Endodermal cell (in vitro differentiated cells): ENCODE results near the gene DHX29. TPM values are rescaled to one million over a fixed set of nuclear protein-coding genes. Genes with fewer than 3 reads are reported as not detected.

Source experiments
- DNase-seq: peaks from one replicate; pipeline ENCODE4 v3.0.0-alpha.2; 2017
- H3K27ac ChIP-seq: 2 replicates; pipeline ENCODE4 v1.5.1; 2013; ENCODE audit warnings: mild to moderate bottlenecking, low read depth, low read length, moderate library complexity
- H3K27me3 ChIP-seq: 2 replicates; pipeline ENCODE4 v1.6.1; 2013; ENCODE audit warnings: mild to moderate bottlenecking, low read length, moderate library complexity; ENCODE audit not compliant: insufficient read depth, control insufficient read depth, poor library complexity, severe bottlenecking
- H3K36me3 ChIP-seq: 2 replicates; pipeline ENCODE4 v1.7.0; 2013; ENCODE audit warnings: mild to moderate bottlenecking, low read length, moderate library complexity; ENCODE audit not compliant: control insufficient read depth, insufficient read depth
- H3K4me1 ChIP-seq: one replicate; pipeline ENCODE4 v1.7.0; 2013; ENCODE audit warnings: low read length; ENCODE audit not compliant: control insufficient read depth, insufficient read depth
- H3K4me3 ChIP-seq: 2 replicates; pipeline ENCODE4 v1.5.1; 2013; ENCODE audit warnings: mild to moderate bottlenecking, low read length, moderate library complexity
- H3K9ac ChIP-seq: 2 replicates; pipeline ENCODE4 v1.6.1; 2013; ENCODE audit warnings: mild to moderate bottlenecking, low read length, moderate library complexity; ENCODE audit not compliant: poor library complexity, severe bottlenecking; ENCODE audit errors: extremely low read depth
- H3K9me3 ChIP-seq: 2 replicates; pipeline ENCODE4 v1.6.1; 2013; ENCODE audit warnings: mild to moderate bottlenecking, low read length, moderate library complexity; ENCODE audit not compliant: control insufficient read depth
- H3K27ac Mint-ChIP-seq: 2 replicates; pipeline ENCODE4 v1.8.0; 2020; ENCODE audit warnings: mixed read lengths
- H3K27me3 Mint-ChIP-seq: 2 replicates; pipeline ENCODE4 v1.8.0; 2021; ENCODE audit warnings: mild to moderate bottlenecking, mixed read lengths; ENCODE audit not compliant: insufficient read depth
- H3K36me3 Mint-ChIP-seq: 2 replicates; pipeline ENCODE4 v1.8.0; 2020; ENCODE audit warnings: low read depth, mixed read lengths
- H3K4me1 Mint-ChIP-seq: 2 replicates; pipeline ENCODE4 v1.8.0; 2020; ENCODE audit warnings: mixed read lengths
- H3K4me3 Mint-ChIP-seq: 2 replicates; pipeline ENCODE4 v1.8.0; 2020; ENCODE audit warnings: mild to moderate bottlenecking, moderate library complexity, mixed read lengths
- H3K9me3 Mint-ChIP-seq: 2 replicates; pipeline ENCODE4 v1.8.0; 2020; ENCODE audit warnings: mild to moderate bottlenecking, mixed read lengths
- CTCF ChIP-seq: fragments of 200-600 bp; sonication (generic); conservative IDR thresholded peaks from 2 replicates; pipeline ENCODE4 v1.5.0; 2021; ENCODE audit warnings: antibody characterized with exemption, mild to moderate bottlenecking
- WGBS, 2 experiments: methylation state at CpG; one replicate each; pipeline versions ENCODE4 v1.1.5 to v1.1.7; 2013; ENCODE audit warnings: missing lambda C conversion rate in 2 of 2, mixed read lengths in 1 of 2; ENCODE audit not compliant: insufficient coverage in 1 of 2, insufficient read length in 1 of 2; 5-methylcytosine and 5-hydroxymethylcytosine counted together
- total RNA-seq, 2 donors: library from RNA; stranded (reverse); fragmentation: NEBNext Ultra II Directional in 1 of 2; extraction: Animal tissue kit (Norgen Biotek cat#: 25700) in 1 of 2; gene quantifications; 2 replicates in 1 of 2; 3 replicates in 1 of 2; pipeline ENCODE4 v1.2.1, GENCODE V29; 2021

Gene DHX29
- total RNA-seq, 2 donors from 2014 or later = 27.9 to 29.0 TPM

DNA sequence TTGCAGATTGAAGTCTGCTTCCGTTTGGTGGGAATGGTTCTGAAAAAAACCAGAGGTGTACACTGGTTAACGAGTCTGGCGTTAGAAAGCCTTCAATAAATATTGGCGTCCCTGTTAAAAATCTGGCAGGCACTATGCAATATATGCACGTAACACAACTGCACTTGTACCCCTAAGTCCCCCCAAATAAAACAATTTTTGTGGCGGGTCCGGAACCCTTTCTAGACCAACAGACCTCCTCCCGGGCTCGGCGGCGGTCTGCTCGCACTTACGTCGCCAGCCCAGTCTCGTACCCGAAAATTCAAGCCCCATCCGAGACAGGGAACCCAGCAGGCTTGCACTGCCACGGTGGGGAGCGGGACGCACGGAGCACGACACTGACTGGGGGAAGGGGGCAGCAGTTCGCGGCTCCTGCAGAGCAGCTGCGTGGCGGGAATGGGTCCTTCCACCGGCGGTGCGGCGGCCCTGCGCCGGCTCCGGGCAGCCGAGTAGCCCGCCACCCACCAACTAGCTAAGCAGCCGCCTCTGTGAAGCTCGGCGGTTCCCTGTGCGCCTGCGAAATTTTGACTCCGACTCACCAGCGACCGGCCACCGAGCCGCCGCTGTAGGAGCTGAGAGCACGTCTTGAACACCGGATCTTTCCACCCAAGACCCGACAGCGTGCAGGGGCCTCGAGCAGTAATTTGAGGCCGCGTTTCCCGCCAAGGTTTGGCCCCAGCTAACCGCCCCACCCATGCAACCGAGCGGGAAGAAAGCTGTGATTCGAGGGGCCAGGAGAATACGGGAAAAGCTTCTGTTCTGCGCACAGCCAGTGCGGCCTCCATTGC, 84.3 kb downstream of the DHX29 start:
- peak overlapping the region; percentile 64 for H3K4me3 ChIP-seq
- no peak overlapping the region for H3K27ac ChIP-seq
- H3K27me3 ChIP-seq = peaks cover 100% of the 10 kb centered on the region
- peaks cover 7% of the 10 kb centered on the region for H3K4me1 ChIP-seq
- no peaks in the 10 kb centered on the region for H3K9me3 ChIP-seq
- H3K36me3 ChIP-seq = no peaks in the 10 kb centered on the region
- H3K9ac ChIP-seq = no peak overlapping the region
- Mint-ChIP-seq H3K27ac (no peak overlapping the region), H3K4me1 (peaks cover 11% of the 10 kb centered on the region), H3K36me3 (peaks cover 3% of the 10 kb centered on the region), H3K27me3 (peaks cover 89% of the 10 kb centered on the region), H3K4me3 (peak overlapping the region; percentile 45), H3K9me3 (no peaks in the 10 kb centered on the region)
- DNase-seq = peak; percentile 83
- TF ChIP-seq CTCF = no peak
- WGBS, 2 experiments = 5 to 7% methylated on average over 22 to 61 of the region's 61 CpGs

- DNase-seq = peak; percentile 56
- TF ChIP-seq CTCF = no peak
Measured at GRCh38 chr5:55222092-55222984, 85.2 kb downstream of the DHX29 start.

DNA sequence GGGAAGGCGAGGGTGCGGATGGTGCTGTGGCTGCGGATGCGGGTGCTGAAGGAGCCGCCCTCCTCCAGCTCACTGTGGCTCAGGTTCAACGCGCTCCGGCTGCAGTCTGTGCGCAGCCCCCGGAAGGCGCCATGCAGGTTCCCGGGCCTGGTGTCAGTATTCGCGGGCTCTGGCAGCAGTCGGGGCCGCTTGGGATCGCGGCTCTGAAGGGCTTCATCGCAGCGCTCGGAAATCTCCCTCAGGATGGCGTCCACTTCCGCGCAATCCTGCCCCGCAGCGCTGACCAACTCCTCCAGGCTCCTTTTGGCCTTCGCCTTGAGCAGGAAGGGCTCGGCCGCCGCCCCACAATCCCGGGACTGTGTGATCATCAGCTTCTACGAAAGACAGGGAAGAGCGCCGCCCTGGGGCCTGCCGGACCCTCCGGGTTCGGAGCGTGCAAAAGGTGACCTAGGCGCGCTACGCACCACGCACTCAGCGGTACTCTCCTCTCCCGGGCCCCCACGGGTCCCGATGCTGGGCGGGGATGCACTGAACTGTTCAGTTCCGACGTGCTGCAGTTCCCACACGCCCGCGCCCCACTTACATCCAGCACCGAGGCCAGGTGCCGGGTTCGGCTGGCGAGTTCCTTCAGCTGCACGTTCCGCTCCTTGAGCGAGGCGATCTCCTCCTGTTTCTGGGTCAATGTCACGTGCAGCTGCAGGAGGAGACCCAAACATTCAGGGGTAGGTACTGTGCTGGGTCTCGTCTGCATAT, 86.9 kb downstream of the DHX29 start:
- Mint-ChIP-seq H3K27ac (peak overlapping the region; percentile 85), H3K27me3 (peaks cover 75% of the 10 kb centered on the region), H3K4me3 (peak overlapping the region; percentile 76), H3K36me3 (peaks cover 3% of the 10 kb centered on the region), H3K9me3 (no peaks in the 10 kb centered on the region), H3K4me1 (peaks cover 7% of the 10 kb centered on the region)
- no peak overlapping the region for H3K27ac ChIP-seq
- WGBS, 2 experiments = 2% methylated on average over 41 to 62 of the region's 62 CpGs
- H3K9ac ChIP-seq = peak overlapping the region; percentile 14
- peak; percentile 91 for DNase-seq
- peaks cover 89% of the 10 kb centered on the region for H3K27me3 ChIP-seq
- H3K4me3 ChIP-seq = peak overlapping the region; percentile 76
- TF ChIP-seq CTCF = peak; percentile 76
- no peaks in the 10 kb centered on the region for H3K4me1 ChIP-seq
- H3K9me3 ChIP-seq = no peaks in the 10 kb centered on the region
- no peaks in the 10 kb centered on the region for H3K36me3 ChIP-seq

More at GRCh38 chr5:55222092-55222984, 85.2 kb downstream of the DHX29 start:
- WGBS, 2 experiments = 21 to 26% methylated on average over 24 to 30 of the region's 30 CpGs
- Mint-ChIP-seq H3K27me3 (peaks cover 86% of the 10 kb centered on the region), H3K4me3 (peak overlapping the region; percentile 45), H3K9me3 (no peaks in the 10 kb centered on the region), H3K4me1 (peaks cover 7% of the 10 kb centered on the region), H3K36me3 (peaks cover 3% of the 10 kb centered on the region), H3K27ac (no peak overlapping the region)
- peaks cover 2% of the 10 kb centered on the region for H3K4me1 ChIP-seq
- H3K27ac ChIP-seq = no peak overlapping the region
- no peaks in the 10 kb centered on the region for H3K9me3 ChIP-seq
- H3K4me3 ChIP-seq = peak overlapping the region; percentile 64
- H3K36me3 ChIP-seq = no peaks in the 10 kb centered on the region
- H3K27me3 ChIP-seq = peaks cover 99% of the 10 kb centered on the region
- no peak overlapping the region for H3K9ac ChIP-seq
